Smooth muscle cell (in vitro differentiated cells): Measurements from ENCODE around the gene AUTS2. TPM values are rescaled to one million over a fixed set of nuclear protein-coding genes. Genes with fewer than 3 reads are reported as not detected.
A peak's percentile ranks its signal among the peaks of the same experiment; 100 is the strongest.

Source experiments
- DNase-seq: peaks from one replicate; lab custom pipeline; 2025; ENCODE audit not compliant: unreplicated experiment; lab: John Stamatoyannopoulos, UW
- H2AFZ ChIP-seq: fragments of 200-600 bp; sonication (generic); 2 replicates; pipeline ENCODE4 v1.6.0; 2016; ENCODE audit warnings: antibody characterized with exemption, low read depth, mild to moderate bottlenecking
- H3F3A ChIP-seq: fragments of 200-600 bp; sonication (generic); 2 replicates; pipeline ENCODE4 v1.6.0; 2017; ENCODE audit warnings: antibody characterized with exemption, low read depth
- H3K27ac ChIP-seq: fragments of 200-600 bp; sonication (generic); 2 replicates; pipeline ENCODE4 v1.5.1; 2016; ENCODE audit warnings: low read depth, mild to moderate bottlenecking
- H3K27me3 ChIP-seq: fragments of 200-600 bp; sonication (generic); 2 replicates; pipeline ENCODE4 v1.6.1; 2016; ENCODE audit warnings: low read depth, mild to moderate bottlenecking
- H3K36me3 ChIP-seq: fragments of 200-600 bp; sonication (generic); 2 replicates; pipeline ENCODE4 v1.5.1; 2016; ENCODE audit warnings: low read depth
- H3K4me1 ChIP-seq: fragments of 200-600 bp; sonication (generic); 2 replicates; pipeline ENCODE4 v1.5.1; 2016; ENCODE audit warnings: low read depth
- H3K4me2 ChIP-seq: fragments of 200-600 bp; sonication (generic); 2 replicates; pipeline ENCODE4 v1.6.0; 2016; ENCODE audit warnings: mild to moderate bottlenecking
- H3K4me3 ChIP-seq: fragments of 200-600 bp; sonication (generic); 2 replicates; pipeline ENCODE4 v1.5.1; 2016; ENCODE audit warnings: mild to moderate bottlenecking
- H3K79me2 ChIP-seq: fragments of 200-600 bp; sonication (generic); 2 replicates; pipeline ENCODE4 v1.6.0; 2016; ENCODE audit warnings: low read depth, mild to moderate bottlenecking
- H3K9ac ChIP-seq: fragments of 200-600 bp; sonication (generic); 2 replicates; pipeline ENCODE4 v1.6.0; 2016; ENCODE audit warnings: low read depth
- H3K9me3 ChIP-seq: fragments of 200-600 bp; sonication (generic); replicated peaks from 2 replicates; pipeline ENCODE4 v1.5.1; 2016; ENCODE audit warnings: low read depth
- H4K20me1 ChIP-seq: fragments of 200-600 bp; sonication (generic); 2 replicates; pipeline ENCODE4 v1.6.0; 2016; ENCODE audit warnings: low read depth
- WGBS: methylation state at CpG from one replicate; pipeline ENCODE4 v1.1.7; 2016; ENCODE audit warnings: low lambda C conversion rate; 5-methylcytosine and 5-hydroxymethylcytosine counted together
- polyA plus RNA-seq: library from polyadenylated mRNA; unstranded; fragments of >200 nt; fragmentation: Nextera tagmentation; extraction: Ambion mirVana; gene quantifications from 2 replicates; pipeline ENCODE4 v1.2.1, GENCODE V29; 2016
- total RNA-seq: library from RNA; depleted of rRNA; stranded (reverse); fragments of >200 nt; gene quantifications from 2 replicates; pipeline ENCODE4 v1.2.3, GENCODE V29; 2014
- TF ChIP-seq, protein P1 (sequence below): fragments of 200-600 bp; sonication (generic); IDR thresholded peaks from 2 replicates; pipeline ENCODE4 v1.5.1; 2017; ENCODE audit warnings: borderline replicate concordance, mild to moderate bottlenecking, antibody characterized with exemption; ENCODE audit not compliant: insufficient read depth, poor library complexity, severe bottlenecking

Gene AUTS2
- total and polyA plus RNA-seq, 2 experiments from 2014 or later: 6.5 to 8.6 TPM

DNA sequence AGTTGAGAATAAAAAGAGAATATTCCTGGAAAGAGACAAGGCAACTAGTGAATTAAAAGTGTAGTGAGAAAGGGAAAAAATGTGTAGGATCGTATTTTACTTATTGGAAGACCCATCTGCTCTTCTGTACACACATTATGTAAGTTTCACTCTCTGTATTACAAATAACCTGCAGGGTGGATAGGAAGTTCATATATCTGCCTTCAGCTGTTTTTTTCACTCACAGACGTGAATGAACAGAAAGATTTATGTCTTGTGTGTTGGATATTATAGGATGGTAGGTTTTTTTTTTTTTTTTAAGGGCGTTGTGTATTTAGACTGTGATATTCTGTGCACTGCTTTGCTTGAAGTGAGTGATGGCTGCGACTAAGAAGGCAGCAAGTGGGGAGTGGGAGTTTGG is 266.5 kb downstream of the AUTS2 start:
- no peaks in the 10 kb centered on the region for H3K79me2 ChIP-seq
- H3K36me3 ChIP-seq: no peaks in the 10 kb centered on the region
- DNase-seq: no peak
- peaks cover 28% of the 10 kb centered on the region for H4K20me1 ChIP-seq
- no peak overlapping the region for H3K9ac ChIP-seq
- no peak overlapping the region for H3K27ac ChIP-seq
- no peak overlapping the region for H3K4me2 ChIP-seq
- no peaks in the 10 kb centered on the region for H3F3A ChIP-seq
- H3K4me1 ChIP-seq: peaks cover 3% of the 10 kb centered on the region
- H3K4me3 ChIP-seq: no peak overlapping the region
- peaks cover 12% of the 10 kb centered on the region for H3K27me3 ChIP-seq
- H3K9me3 ChIP-seq: no peaks in the 10 kb centered on the region
- TF ChIP-seq, protein P1, sequence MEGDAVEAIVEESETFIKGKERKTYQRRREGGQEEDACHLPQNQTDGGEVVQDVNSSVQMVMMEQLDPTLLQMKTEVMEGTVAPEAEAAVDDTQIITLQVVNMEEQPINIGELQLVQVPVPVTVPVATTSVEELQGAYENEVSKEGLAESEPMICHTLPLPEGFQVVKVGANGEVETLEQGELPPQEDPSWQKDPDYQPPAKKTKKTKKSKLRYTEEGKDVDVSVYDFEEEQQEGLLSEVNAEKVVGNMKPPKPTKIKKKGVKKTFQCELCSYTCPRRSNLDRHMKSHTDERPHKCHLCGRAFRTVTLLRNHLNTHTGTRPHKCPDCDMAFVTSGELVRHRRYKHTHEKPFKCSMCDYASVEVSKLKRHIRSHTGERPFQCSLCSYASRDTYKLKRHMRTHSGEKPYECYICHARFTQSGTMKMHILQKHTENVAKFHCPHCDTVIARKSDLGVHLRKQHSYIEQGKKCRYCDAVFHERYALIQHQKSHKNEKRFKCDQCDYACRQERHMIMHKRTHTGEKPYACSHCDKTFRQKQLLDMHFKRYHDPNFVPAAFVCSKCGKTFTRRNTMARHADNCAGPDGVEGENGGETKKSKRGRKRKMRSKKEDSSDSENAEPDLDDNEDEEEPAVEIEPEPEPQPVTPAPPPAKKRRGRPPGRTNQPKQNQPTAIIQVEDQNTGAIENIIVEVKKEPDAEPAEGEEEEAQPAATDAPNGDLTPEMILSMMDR: no peak
- H2AFZ ChIP-seq: no peak overlapping the region
- WGBS: 86% methylated on average over 4 of the region's 4 CpGs

DNA sequence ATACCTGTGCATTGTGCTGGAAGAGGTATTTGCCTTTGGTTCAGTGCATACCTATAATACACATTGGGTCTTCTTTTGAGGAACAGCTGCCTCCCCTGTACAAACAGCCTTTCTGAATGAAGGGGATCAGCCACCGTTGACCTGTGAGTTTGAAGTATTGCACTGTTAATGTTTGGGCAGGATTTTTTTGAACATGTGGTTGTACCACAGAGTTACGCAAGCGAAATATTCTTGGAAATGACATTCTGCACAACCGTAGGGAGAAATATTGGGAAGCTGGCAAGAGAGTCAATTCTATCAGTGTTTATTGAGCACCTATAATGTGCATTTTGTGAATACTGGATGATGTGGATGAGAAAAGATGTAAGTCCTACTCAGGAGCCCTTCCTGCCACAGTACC is 270.6 kb downstream of the AUTS2 start:
- TF ChIP-seq, protein P1: no peak
- H3K4me3 ChIP-seq: no peak overlapping the region
- no peaks in the 10 kb centered on the region for H3F3A ChIP-seq
- H3K9ac ChIP-seq: no peak overlapping the region
- no peak overlapping the region for H2AFZ ChIP-seq
- no peaks in the 10 kb centered on the region for H3K36me3 ChIP-seq
- no peaks in the 10 kb centered on the region for H3K79me2 ChIP-seq
- no peak overlapping the region for H3K4me2 ChIP-seq
- no peak for DNase-seq
- H3K4me1 ChIP-seq: peaks cover 3% of the 10 kb centered on the region
- H3K27ac ChIP-seq: no peak overlapping the region
- H3K27me3 ChIP-seq: no peaks in the 10 kb centered on the region
- no peaks in the 10 kb centered on the region for H3K9me3 ChIP-seq
- peaks cover 7% of the 10 kb centered on the region for H4K20me1 ChIP-seq
- 81% methylated on average over 4 of the region's 4 CpGs for WGBS

DNA sequence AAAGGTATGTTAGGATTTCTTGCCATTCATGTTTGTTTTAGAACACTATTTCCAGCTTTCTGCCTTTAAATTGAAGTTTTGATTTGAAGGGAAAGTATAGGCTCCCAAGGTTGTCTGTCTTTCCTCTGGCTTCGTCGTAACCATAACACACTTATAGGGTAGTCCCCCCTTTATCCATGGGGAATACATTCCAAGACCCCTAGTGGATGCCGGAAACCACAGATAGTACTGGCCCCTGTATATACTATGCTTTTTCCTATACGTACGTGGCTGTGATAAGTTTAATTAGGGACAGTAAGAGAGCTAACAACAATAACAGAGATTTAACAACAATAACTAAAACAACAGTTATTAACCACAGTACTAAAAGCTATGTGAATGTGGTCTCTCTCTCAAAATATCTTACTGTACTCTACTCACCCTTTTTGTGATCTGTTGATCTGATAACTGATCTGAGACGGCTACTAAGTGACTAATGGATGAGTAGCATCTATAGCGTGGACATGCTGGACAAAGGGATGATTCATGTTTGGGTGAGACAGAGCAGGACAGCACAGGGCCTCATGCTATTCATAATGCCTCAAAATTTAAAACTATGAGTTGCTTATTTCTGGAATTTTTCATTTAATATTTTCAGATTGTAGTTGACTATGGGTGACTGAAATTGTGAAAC is 273.1 kb downstream of the AUTS2 start:
- Histone ChIP-seq H3K9me3 (no peaks in the 10 kb centered on the region), H3K36me3 (no peaks in the 10 kb centered on the region), H3K79me2 (peaks cover 4% of the 10 kb centered on the region), H2AFZ (no peak overlapping the region), H3K4me3 (no peak overlapping the region), H3K9ac (no peak overlapping the region), H3K4me1 (peaks cover 3% of the 10 kb centered on the region), H4K20me1 (peaks cover 7% of the 10 kb centered on the region), H3K4me2 (peak overlapping the region; percentile 67), H3F3A (no peaks in the 10 kb centered on the region), H3K27me3 (no peaks in the 10 kb centered on the region), H3K27ac (peak overlapping the region; percentile 72)
- no peak for DNase-seq
- TF ChIP-seq, protein P1: no peak
- WGBS: 37% methylated on average over 7 of the region's 7 CpGs
